CD4-positive, alpha-beta T cell treated with Interleukin-15 for 4 hours (primary cell): ENCODE results near the gene TIGD1.

Experiments used
- DNase-seq: peaks from one replicate; pipeline ENCODE4 v3.0.0-alpha.2; 2020; ENCODE audit warnings: low spot score

The TIGD1 gene

DNA sequence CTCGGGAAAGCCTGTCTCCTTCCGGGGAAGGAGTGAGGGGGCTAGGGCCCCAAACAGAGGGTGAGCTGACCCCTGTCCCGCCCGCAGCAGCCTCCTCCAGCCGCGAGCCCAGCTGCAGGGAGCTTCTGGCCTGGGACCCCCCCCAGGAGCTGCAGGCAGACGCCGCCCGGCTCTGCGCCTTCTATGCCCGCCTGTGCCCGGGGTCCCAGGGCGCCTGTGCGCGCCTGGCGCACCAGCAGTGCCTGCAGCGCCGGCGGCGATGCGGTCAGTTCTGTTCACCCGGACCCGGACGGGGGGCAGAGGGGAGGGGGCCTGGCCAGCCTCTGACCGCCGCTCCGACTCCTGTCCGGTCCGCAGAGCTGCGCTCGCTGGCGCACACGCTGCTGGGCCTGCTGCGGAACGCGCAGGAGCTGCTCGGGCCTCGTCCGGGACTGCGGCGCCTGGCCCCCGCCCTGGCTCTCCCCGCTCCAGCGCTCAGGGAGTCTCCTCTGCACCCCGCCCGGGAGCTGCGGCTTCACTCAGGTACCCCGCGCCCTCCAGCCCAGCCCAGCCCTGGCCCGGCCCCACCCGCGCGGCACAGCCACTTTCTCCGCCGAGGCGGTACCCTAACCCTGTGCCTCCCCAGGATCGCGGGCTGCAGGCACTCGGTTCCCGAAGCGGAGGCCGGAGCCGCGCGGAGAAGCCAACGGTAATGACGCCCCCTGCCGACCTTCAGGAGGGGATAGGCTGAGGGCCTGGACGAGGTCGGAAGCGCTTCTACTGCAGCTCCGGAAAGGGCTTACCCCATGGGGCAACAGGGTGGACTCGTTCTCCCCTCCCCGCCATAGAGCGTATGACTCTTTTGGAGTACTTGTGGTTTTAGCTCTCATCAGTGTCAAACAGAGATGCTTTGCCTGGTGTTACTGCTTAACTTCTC lies 26.4 kb downstream of the TIGD1 start:
- DNase-seq, result no peak

DNA sequence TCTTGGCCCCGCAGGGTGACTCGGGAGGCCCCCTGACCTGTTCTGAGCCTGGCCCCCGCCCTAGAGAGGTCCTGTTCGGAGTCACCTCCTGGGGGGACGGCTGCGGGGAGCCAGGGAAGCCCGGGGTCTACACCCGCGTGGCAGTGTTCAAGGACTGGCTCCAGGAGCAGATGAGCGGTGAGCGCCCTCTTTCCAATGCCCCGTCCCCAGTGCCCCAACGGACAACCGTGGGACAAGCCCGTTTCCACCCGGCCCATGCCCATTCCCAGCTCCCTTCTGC lies 27.0 kb downstream of the TIGD1 start:
- no peak for DNase-seq

- no peak for DNase-seq
These were observed 27.5 kb downstream of the TIGD1 start for GRCh38 chr2:232522623-232523401.

DNA sequence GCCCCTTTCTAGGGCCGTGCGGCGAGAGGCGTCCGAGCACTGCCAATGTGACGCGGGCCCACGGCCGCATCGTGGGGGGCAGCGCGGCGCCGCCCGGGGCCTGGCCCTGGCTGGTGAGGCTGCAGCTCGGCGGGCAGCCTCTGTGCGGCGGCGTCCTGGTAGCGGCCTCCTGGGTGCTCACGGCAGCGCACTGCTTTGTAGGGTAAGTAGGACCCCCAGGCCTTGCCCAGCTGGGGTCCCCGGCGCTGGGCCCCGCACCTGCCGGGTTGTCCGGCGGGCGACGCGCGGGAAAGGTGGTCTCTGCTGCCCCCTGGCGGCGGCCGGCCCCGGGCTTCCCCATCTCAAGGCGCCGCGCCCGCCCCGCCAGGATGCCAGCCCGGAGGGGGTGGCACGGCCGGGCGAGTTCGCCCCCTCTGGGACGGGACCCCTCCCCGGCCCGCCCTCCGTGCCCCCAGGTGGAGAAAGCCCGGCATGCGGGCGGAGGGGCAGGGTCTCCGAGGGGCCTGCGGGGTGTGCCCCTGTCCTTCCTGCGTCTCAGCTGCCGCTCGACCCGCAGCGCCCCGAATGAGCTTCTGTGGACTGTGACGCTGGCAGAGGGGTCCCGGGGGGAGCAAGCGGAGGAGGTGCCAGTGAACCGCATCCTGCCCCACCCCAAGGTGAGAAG lies 28.3 kb downstream of the TIGD1 start:
- peak; percentile 51 for DNase-seq

GRCh38 chr2:232521098-232521497 lies 29.3 kb downstream of the TIGD1 start:
- DNase-seq, result no peak

- no peak for DNase-seq
These were observed 29.9 kb downstream of the TIGD1 start for GRCh38 chr2:232520489-232520888.

DNA sequence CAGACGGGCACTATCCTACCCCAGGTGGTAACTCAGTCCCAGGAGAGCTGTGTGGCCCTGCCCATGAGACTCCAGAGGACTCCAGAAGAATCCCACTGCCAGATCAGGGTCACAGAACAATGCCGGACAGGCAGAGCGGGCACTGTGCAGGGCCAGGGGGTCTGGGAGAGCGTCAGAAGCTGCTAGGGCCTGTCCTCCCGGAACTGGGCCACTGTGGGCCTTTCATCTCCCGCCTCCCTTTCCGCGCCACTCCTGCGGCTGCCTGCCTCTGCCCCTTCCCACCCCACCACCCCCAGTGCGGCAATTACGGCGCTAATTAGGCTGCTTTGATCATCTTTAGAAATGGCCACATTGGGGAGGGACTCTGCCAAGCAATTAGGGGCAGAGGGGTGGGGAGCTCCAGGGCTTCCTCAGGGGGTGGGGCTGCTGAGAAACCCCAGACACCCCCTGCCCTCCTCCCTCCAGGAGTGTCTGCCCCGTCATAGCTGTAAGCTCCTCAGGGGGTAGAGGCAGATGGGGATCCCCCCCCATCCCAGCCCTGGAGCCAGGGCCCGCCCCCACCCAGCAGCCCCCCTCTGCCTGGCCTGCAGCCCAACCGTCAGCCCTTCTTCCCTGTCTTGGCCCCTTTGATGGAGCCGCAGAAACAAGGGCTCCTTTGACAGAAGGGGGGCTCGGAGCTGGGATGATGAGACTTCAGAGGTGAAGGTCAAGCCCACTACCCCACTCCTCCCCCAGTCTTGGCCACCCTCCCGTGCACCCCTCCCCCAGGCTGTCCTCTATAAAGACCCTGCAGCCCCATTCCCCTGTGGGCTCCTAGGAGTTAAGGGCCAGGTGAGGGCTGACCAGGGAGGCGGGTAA lies 30.5 kb downstream of the TIGD1 start, which contains the start of gene PRSS56:
PRSS56 (plus strand) TSS at position 808 of the 858 bp plus-strand sequence. CDS start 211 bp downstream, outside the sequence.
- no peak for DNase-seq

DNA sequence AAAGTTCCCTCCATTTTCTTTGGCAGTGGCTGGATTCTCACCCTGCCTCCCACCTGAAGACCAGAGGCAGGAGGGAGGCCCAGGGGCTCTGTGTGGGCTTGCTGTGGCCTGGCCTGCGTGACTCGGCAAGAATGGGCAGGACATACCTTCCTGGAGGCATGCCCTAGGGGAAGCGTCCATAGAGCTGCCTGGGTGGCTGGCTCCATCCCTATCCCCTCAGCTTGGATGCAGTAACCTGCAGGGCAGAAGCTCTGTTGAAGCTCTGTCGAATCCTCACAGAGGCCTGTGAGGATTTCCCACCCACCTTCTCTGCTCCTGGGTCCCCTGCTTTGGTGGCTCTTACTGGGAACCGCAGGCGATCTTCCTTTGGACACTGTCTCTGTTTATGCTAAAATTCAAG lies 31.5 kb downstream of the TIGD1 start:
- DNase-seq, result no peak

GRCh38 chr2:232516551-232516950 lies 33.8 kb downstream of the TIGD1 start:
- DNase-seq, result no peak

- no peak for DNase-seq
These were observed 34.7 kb downstream of the TIGD1 start for GRCh38 chr2:232515639-232516038.

DNA sequence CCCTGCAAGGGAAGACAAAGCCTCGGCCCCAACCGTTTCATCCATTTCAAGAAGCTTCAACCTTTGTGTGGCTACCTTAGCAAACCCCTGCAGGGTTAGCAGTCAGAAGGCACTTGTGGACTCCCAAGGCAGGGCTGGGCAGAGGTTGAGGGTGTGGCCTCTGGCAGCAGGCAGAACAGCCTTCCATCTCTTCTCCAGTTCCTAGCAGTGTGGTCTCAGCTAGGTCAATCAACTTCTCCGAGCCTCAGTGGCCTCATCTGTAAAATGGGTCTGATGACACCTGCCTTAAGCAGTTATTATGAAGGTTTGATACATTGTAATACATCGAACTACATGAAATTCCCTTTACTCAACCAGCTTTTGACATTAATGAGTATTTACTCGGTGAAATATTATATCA lies 37.0 kb downstream of the TIGD1 start:
- DNase-seq, result no peak

DNA sequence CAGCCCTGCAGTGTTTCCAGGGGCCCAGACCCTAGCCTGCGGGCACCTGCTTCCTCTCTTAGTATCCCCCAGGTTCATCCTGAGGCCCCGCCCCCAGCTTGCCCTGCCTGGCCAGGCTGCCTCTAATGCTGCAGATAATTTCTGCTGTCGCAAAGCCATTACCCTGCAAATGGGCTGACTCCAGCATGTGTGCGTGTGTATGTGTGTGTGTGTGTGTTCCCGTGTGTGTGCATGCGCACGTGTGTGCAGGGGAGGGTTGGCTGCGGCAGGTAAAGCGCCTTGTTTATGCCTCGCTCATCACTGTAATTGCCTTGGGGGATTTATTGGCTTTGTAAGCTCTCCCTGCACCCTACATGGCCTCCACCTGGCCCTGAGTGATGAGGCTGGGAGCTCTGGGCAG lies 37.8 kb downstream of the TIGD1 start:
- DNase-seq, result no peak

- no peak for DNase-seq
These were observed 38.9 kb downstream of the TIGD1 start for GRCh38 chr2:232511336-232511890.

DNA sequence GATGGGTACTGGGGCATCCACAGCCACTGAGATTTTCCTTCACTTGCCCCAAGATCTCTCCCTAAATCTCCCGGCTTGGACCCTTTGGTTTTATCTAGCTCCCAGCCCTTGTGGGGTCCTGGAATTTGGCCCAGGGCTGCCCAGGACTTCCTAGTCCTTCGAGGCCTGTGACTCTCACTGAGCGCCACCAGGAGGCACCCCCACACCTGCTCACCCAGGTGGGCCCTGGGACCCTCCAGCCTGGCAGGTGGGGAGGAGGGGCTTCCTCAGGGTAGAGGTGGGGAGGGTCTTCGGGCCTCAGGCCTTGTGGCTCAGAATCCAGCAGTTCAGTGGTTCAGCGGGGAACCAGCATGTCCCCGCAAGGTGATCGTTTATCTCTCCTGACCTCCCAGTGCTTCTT lies 42.1 kb downstream of the TIGD1 start:
- no peak for DNase-seq

DNA sequence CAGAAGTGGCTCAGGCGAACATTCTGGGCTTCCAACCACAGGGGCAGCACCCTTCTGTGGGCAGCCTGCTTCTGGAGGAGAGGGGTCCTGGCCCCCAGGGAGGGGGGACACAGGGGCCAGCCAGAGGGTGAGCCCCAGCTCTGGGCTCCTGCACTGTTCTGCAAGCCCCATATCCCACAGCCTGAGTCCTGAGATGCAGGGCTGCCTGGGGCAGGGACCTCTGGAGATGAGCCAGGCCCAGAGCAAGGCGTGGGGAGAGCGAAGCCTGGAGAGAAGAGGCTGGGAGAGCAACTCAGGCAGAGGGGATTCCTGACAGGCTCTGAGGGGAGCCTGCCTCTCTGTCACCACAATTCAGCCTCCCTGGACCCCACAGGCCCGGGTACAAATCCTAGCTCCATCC lies 43.6 kb downstream of the TIGD1 start:
- DNase-seq, result no peak

GRCh38 chr2:232505856-232506255 lies 44.5 kb downstream of the TIGD1 start:
- no peak for DNase-seq

DNA sequence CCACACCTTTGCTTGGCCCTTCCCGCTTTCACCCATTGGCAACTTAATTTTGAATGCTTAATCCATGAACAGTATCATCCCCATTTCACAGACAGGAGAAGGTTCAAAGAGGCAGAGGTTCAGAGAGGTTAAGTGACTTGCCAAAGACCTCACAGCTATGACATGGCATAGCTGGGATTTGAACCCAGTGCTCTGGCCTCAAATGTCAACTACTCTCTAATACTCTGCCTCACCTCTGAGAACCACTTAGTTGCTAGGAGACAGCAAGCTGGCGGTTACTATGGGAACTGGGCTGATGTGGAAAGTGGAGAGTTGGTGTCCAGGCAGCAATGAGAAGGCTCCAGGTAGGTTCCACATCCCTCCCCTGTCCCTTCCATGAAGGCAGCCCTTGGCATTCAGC lies 45.9 kb downstream of the TIGD1 start:
- no peak for DNase-seq

GRCh38 chr2:232503809-232504323 lies 46.5 kb downstream of the TIGD1 start:
- no peak for DNase-seq

- DNase-seq, result no peak
These were observed 47.2 kb downstream of the TIGD1 start for GRCh38 chr2:232502911-232503808.

GRCh38 chr2:232502511-232502910 lies 47.8 kb downstream of the TIGD1 start:
- DNase-seq, result no peak
